ENCODE data around the gene ZNF516.

ZNF516 gene

GRCh38 chr18:76435316-76435989 lies 59.6 kb downstream of the ZNF516 start:
- peak; percentile 46 for DNase-seq

DNA sequence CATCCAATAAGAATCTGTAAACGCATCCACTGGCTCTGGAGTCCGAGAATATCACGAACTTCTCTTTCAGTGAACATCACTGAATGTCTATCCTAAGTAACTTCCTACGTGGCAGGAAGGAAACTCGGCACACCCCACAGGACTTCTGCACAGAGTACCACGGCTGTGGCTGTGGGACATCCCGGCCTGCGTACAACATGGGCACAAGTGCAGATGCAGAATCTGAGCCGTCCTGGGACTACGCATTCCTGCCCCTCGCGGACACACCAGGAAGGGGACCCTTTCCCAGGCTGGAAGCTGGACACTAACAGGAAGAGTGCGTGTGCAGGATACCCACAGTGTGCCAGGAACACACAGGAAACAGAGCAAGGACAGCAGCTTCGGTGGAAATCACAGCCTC lies 60.6 kb downstream of the ZNF516 start:
- DNase-seq = peak; percentile 36

DNA sequence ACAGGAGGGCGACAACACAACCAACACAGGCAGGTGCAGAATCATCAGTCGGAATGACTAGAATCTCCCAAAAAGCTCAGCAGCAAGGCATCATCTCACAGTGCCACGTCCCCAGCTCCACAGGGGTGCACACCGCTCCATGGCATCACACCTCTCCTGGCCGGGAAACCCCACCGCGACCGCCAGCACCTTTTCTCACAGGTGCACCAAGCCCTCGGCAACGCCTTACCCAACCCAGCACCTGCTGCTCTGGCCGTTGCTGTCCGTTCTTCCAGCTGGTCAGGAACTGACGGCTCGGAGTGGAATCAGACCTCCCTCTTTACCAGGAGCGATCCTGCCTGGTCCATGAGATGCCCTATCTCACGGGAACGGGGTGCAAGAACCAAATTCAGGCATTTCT lies 61.3 kb downstream of the ZNF516 start:
- peak; percentile 43 for DNase-seq

GRCh38 chr18:76432970-76433767 lies 61.9 kb downstream of the ZNF516 start:
- peak; percentile 46 for DNase-seq

- peak; percentile 35 for DNase-seq
Observed at GRCh38 chr18:76432274-76432755, 62.7 kb downstream of the ZNF516 start.

DNA sequence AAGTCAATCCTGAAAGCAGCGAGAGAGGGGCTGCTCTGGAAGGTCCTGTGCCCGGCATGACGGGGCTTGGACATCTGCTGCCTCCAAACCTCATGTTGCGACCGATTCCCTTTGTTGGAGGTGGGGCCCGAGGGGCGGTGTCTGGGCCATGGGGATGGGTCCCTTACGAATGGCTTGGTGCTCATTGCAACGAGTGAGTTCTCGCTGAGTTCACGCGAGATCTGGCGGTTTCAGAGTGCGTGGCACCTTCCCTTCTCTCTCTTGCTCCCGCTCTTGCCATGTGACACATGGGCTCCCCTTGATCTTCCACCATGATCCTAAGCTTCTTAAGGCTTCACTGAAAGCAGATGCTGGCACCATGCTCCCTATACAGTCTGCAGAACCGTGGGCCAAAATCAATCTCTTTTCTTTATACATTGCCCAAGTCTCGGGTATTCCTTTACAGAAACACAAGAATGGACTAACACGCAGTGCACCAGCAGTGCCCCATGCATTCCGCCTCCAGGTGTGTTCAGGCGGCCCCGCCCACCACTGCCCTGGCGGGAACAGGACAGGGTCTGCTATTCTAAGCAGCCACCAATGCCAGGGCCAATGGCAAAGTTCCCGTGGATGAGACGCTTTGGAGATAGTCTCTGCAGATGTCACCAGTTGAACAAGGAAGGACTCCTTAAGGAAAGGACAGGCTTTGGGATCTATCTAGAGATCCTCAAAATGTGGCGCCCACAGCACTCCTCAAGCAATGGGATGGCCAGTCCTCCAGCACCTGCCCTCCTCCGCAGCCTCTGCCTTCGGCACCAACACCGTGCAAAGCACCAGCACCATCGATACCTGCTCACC lies 63.4 kb downstream of the ZNF516 start:
- DNase-seq = peak; percentile 39

DNA sequence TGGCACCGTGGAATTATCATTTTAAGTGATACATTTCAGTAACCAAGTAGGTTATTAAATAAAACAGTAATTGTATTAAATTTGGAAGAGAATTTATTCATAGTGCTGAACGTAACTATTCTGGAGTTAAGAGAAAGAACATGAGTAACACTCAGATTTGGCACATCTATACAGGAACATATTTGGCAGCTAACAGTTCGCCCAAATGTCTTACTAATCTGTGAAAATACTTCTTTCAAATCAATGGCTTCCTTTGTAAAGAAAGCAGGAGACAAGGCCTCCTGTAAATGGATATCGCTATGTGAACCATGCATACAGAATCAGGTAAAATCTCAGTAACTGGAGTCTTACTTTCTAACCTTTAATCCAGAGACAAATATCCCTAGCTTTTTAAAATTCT lies 64.4 kb downstream of the ZNF516 start:
- DNase-seq = no peak

DNA sequence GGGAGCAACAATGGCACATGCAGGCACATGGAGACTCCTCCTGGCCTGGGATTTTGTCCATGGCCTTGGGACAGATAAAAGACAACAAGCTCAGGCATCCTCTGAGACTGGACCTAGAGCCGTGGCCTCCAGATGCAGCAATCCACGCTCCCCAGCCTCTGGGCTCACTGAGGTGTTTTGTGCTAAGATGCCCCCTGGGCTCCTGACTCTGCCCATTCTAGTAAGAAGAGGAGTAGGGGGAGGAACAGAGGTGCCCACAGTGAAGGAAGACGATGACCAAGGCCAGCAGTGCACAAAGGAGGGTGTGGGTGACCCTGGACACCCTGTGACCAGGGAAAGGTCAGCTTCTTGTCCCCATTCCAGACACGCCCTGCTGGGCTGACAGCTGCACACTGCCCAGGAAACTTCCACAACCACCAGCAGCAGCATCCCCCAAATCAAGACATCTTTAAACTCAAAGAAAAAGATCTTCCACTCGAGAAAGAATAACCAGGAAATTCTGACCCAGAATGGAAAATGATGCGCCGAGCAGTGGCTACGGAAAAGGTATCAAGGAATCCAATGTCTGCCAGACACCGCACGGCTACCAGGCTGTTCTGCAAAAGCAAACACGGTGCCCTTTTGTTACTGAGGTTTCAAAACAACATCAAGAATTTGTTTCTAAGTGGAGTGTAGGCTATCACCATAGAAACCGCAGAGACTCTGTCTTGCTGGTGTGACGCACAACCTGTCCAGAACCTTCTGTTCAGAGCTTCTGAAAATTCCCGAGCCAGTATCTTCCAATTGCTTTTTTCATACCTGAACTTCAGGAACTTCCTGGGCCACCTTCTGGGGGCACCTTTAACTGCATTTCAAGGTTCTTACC lies 65.5 kb downstream of the ZNF516 start:
- peak; percentile 41 for DNase-seq

DNA sequence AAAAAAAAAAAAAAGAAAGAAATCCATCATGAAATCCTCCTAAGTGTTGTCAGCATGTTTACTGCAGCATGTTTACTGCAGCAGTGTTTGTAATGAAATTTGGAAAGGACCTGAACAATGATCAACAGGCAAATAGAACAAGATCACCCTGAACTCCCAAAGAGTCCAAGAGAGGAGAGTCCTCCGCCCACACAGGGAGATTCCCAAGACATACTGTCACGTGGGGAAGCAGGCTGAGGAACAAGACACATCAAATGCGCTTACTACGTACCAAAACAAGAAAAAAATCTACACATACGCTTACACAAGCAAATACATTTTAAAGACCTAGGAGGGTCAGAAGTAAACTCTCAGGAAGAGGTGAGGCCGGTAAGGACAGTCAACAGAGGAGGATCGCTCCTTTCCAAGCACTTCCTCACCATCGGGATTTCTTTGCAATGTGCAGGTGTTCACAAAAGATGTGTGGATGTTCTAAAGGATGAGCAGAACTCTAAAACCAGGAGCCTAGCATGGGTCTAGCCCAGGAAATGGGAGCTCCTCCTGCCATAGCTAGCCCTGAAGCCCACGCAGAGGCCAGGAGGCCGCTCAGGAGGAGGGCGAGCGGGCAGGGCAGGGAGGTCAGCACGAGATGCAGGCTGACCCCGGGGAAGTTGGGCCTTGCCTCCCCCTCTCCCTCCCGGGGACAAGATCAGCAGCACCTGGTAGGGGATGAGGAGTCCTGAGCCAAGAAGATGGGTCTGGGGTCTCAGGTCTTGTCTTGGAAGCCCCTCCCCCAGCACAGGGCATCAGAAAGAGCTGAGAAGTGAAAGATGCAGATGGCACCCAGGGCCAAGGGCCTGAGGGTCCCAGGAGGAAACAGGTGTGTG lies 66.4 kb downstream of the ZNF516 start:
- peak; percentile 45 for DNase-seq

GRCh38 chr18:76426737-76427305 lies 68.2 kb downstream of the ZNF516 start:
- peak; percentile 82 for DNase-seq

DNA sequence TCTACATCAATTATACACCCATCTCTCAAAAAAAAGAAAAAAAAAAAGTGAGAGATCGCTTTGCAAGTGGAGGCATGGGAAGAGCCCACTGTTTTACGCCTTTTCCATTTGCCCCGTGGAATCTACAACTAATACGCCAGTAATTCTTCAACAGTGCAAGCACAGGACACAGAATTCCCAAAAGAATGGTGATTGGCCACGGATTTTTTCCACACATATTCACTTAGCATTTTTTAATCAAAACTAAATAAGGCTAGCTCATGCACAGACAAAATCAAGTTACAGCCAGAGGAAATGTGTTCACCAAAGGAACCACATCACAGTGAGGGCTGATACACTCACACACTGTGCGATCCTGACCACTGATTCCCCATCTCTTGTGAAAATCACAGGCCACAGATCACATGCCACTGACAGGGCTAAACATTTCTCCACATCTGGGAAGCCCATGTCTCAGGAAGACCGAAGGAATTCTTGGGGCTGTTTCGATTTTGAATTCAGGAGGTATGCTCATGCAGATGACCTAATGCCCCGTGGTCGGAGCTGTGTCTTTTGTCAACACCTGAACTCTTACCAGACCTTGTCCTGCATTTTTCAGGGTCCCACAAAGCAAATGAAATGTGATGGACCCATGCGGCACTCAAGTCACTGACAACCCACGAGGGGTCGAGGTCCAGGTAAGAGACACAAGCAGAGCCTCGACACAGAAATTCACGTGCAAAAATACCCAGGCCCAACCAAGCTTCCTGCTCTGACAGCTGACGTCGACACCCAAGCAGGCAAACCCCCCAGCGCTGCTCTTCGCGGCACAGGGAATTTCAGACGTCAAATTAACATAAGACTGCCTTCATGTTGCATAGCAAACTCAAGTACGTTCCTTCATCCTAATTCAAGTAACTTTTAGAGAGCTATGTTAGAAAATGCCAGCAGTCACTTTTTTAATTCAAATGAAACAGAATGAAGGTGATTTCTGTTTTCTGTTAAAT lies 69.6 kb downstream of the ZNF516 start:
- peak; percentile 54 for DNase-seq

GRCh38 chr18:76422838-76423237 lies 72.2 kb downstream of the ZNF516 start:
- DNase-seq = peak; percentile 29

DNA sequence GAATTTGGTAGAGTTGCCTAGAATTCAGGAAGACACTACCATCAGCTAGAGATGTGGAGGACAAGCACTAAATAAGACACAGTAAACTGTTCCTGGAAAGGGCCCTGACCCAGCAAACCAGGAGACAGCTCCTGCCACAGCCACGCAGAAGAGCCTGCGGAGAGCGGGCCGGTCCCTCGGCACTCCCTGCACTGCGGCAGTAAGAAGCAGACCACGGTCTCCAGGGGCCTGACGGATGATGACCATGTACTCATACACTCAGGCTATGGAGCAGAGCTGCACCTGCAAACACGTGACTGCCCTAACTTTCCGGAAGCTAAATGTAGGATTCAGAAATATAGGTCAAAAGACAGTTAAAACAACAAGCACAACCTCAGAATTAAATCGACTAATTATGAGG lies 72.9 kb downstream of the ZNF516 start:
- peak; percentile 46 for DNase-seq

- peak; percentile 32 for DNase-seq
Observed at GRCh38 chr18:76421685-76422078, 73.4 kb downstream of the ZNF516 start.

GRCh38 chr18:76420898-76421684 lies 74.0 kb downstream of the ZNF516 start:
- DNase-seq = peak; percentile 81

DNA sequence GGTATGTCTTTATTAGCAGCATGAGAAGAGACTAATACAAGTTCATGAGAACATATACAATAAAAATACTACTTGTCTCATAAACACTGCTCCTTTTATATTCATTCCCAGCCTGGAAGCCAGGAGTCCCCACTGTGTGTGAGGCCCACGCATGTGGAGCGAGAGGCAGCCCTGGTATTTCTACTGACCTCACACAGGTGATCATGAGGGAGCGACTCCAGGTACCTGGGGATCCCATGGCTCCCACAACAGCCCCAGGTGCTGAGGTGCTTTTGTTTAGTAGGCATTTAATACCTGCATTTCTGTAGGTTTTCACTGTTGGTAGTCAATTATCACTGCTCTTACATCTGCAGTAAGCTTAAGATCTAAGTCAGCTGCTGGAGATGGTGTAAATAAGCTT lies 75.2 kb downstream of the ZNF516 start:
- no peak for DNase-seq

DNA sequence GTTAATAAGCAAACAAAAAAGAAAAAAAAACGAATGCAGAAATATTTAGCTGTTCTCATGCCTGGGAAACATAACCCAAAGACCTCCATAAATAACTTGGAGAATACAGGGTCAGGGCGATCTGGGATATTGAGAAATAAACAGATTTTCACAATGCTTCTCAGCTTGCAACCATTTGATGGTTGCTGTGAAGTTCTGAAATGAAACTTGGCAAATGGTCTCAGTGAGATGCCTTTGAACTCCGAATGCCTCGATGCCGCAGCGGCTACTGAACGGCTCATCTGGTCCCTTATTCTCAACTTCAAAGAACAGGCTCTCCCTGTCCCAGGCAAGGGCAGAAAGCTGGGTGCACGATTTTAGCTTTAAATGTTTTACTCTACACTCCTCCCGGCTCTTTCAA lies 78.1 kb downstream of the ZNF516 start:
- DNase-seq = no peak

DNA sequence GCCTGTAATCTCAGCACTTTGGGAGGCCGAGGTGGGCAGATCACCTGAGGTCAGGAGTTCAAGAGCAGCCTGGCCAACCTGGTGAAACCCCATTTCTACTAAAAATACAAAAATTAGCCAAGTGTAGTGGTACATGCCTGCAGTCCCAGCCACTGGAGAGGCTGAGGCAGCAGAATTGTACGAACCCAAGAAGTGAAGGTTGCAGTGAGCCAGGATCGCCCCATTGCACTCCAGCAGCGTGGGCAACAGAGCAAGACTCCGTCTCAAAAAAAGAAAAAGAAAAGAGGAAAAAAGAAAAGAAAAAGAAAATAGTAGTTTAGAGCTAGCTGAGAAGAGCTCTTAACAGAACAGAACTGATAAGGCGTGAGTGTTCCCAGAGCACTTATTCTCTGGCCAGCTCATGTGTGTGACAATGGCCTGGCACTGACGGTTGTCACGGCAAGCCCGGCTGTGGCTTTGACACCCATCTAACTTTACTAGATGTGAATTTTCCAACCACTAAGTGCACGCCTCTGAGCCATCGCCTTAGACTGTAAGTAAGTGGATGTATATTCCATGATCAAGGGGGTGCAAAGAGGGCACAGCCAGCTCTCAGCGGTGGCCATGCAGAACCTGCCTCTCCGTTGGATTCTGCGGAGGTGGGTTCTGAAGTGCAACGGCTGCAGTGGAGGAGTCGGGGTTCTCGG lies 80.0 kb downstream of the ZNF516 start:
- DNase-seq = no peak

All from islet precursor cell (in vitro differentiated cells).